T-helper 1 cell treated with Interleukin-12 subunit alpha and Interleukin-12 subunit beta and Interleukin-4 antibody, amounts not matched to agents 30 μg/mL and 1 μg/mL, for 36 hours (primary cell): ENCODE data around the gene RBM8A.
"Not testable (repeated sequence)": the region's sequence is repeated elsewhere in the genome, so short reads cannot be mapped to it uniquely, and the experiment has no call there.

Experiments
- H3K27ac Mint-ChIP-seq: one replicate; pipeline ENCODE4 v1.8.0; 2021; ENCODE audit warnings: mild to moderate bottlenecking, mixed read lengths
- H3K27me3 Mint-ChIP-seq: one replicate; pipeline ENCODE4 v1.8.0; 2021; ENCODE audit warnings: low read depth, mixed read lengths
- H3K36me3 Mint-ChIP-seq: one replicate; pipeline ENCODE4 v1.8.0; 2021; ENCODE audit warnings: low read depth, mixed read lengths
- H3K4me1 Mint-ChIP-seq: one replicate; pipeline ENCODE4 v1.8.0; 2021; ENCODE audit warnings: low read depth, mixed read lengths
- H3K4me3 Mint-ChIP-seq: one replicate; pipeline ENCODE4 v1.8.0; 2021; ENCODE audit warnings: mild to moderate bottlenecking, moderate library complexity, mixed read lengths
- H3K9me3 Mint-ChIP-seq: one replicate; pipeline ENCODE4 v1.8.0; 2021; ENCODE audit warnings: mixed read lengths

RBM8A gene

GRCh38 chr1:145944532-145944931 lies 17.2 kb upstream of the RBM8A start:
- Mint-ChIP-seq H3K4me3 (no peak overlapping the region), H3K27ac (no peak overlapping the region), H3K36me3 (peaks cover 18% of the 10 kb centered on the region), H3K27me3 (no peaks in the 10 kb centered on the region), H3K4me1 (peaks cover 2% of the 10 kb centered on the region), H3K9me3 (no peaks in the 10 kb centered on the region)

- Mint-ChIP-seq H3K4me3 (no peak overlapping the region), H3K36me3 (peaks cover 15% of the 10 kb centered on the region), H3K4me1 (peaks cover 2% of the 10 kb centered on the region), H3K9me3 (no peaks in the 10 kb centered on the region), H3K27me3 (no peaks in the 10 kb centered on the region), H3K27ac (no peak overlapping the region)
Measured at GRCh38 chr1:145942871-145943270, 15.6 kb upstream of the RBM8A start.

GRCh38 chr1:145942405-145942804 lies 15.1 kb upstream of the RBM8A start:
- H3K9me3 Mint-ChIP-seq: no peaks in the 10 kb centered on the region
- no peak overlapping the region for H3K4me3 Mint-ChIP-seq
- H3K27ac Mint-ChIP-seq: no peak overlapping the region

GRCh38 chr1:145937436-145937835 lies 10.2 kb upstream of the RBM8A start:
- Mint-ChIP-seq H3K27ac (no peak overlapping the region), H3K27me3 (no peaks in the 10 kb centered on the region), H3K4me1 (peaks cover 15% of the 10 kb centered on the region), H3K4me3 (no peak overlapping the region), H3K9me3 (no peaks in the 10 kb centered on the region), H3K36me3 (peaks cover 25% of the 10 kb centered on the region)

More at GRCh38 chr1:145942405-145942804, 15.1 kb upstream of the RBM8A start:
- Mint-ChIP-seq H3K27me3 (no peaks in the 10 kb centered on the region), H3K36me3 (peaks cover 15% of the 10 kb centered on the region), H3K4me1 (peaks cover 2% of the 10 kb centered on the region)

GRCh38 chr1:145936247-145936646 lies 9.0 kb upstream of the RBM8A start:
- peaks cover 21% of the 10 kb centered on the region for H3K36me3 Mint-ChIP-seq

GRCh38 chr1:145935708-145936107 lies 8.4 kb upstream of the RBM8A start:
- Mint-ChIP-seq H3K4me1 (peaks cover 21% of the 10 kb centered on the region), H3K36me3 (peaks cover 23% of the 10 kb centered on the region), H3K27ac (no peak overlapping the region), H3K27me3 (no peaks in the 10 kb centered on the region), H3K4me3 (no peak overlapping the region), H3K9me3 (no peaks in the 10 kb centered on the region)

More at GRCh38 chr1:145936247-145936646, 9.0 kb upstream of the RBM8A start:
- peaks cover 21% of the 10 kb centered on the region for H3K4me1 Mint-ChIP-seq
- H3K27me3 Mint-ChIP-seq: no peaks in the 10 kb centered on the region
- no peaks in the 10 kb centered on the region for H3K9me3 Mint-ChIP-seq
- H3K4me3 Mint-ChIP-seq: no peak overlapping the region
- H3K27ac Mint-ChIP-seq: no peak overlapping the region

- Mint-ChIP-seq H3K27ac (peak overlapping the region; percentile 54), H3K36me3 (peaks cover 24% of the 10 kb centered on the region), H3K4me1 (peaks cover 23% of the 10 kb centered on the region), H3K4me3 (peak overlapping the region; percentile 63)
- H3K27me3 Mint-ChIP-seq, H3K9me3 Mint-ChIP-seq: not testable (repeated sequence)
Measured at GRCh38 chr1:145932522-145933009, 5.3 kb upstream of the RBM8A start.

GRCh38 chr1:145927916-145928643 lies 796 bp upstream of the RBM8A start:
- peaks cover 5% of the 10 kb centered on the region for H3K36me3 Mint-ChIP-seq
- H3K27ac Mint-ChIP-seq: peak overlapping the region; percentile 18
- no peaks in the 10 kb centered on the region for H3K9me3 Mint-ChIP-seq
- H3K4me3 Mint-ChIP-seq: peak overlapping the region; percentile 68
- no peaks in the 10 kb centered on the region for H3K27me3 Mint-ChIP-seq
- H3K4me1 Mint-ChIP-seq: peaks cover 23% of the 10 kb centered on the region

- no peak overlapping the region for H3K27ac Mint-ChIP-seq
- no peak overlapping the region for H3K4me3 Mint-ChIP-seq
- no peaks in the 10 kb centered on the region for H3K9me3 Mint-ChIP-seq
- peaks cover 12% of the 10 kb centered on the region for H3K4me1 Mint-ChIP-seq
- peaks cover 4% of the 10 kb centered on the region for H3K36me3 Mint-ChIP-seq
- H3K27me3 Mint-ChIP-seq: no peaks in the 10 kb centered on the region
Measured at GRCh38 chr1:145926686-145927062, 610 bp downstream of the RBM8A start.

- H3K27ac Mint-ChIP-seq: no peak overlapping the region
- H3K27me3 Mint-ChIP-seq: no peaks in the 10 kb centered on the region
- H3K4me3 Mint-ChIP-seq: no peak overlapping the region
- peaks cover 10% of the 10 kb centered on the region for H3K36me3 Mint-ChIP-seq
- H3K4me1 Mint-ChIP-seq: peaks cover 28% of the 10 kb centered on the region
- H3K9me3 Mint-ChIP-seq: no peaks in the 10 kb centered on the region
Measured at GRCh38 chr1:145922266-145922665, 5.0 kb downstream of the RBM8A start.

GRCh38 chr1:145920297-145920696 lies 7.0 kb downstream of the RBM8A start:
- H3K4me1 Mint-ChIP-seq: peaks cover 26% of the 10 kb centered on the region
- H3K27ac Mint-ChIP-seq: peak overlapping the region; percentile 70
- not testable (repeated sequence) for H3K27me3 Mint-ChIP-seq, H3K9me3 Mint-ChIP-seq
- peaks cover 22% of the 10 kb centered on the region for H3K36me3 Mint-ChIP-seq
- H3K4me3 Mint-ChIP-seq: peak overlapping the region; percentile 75

GRCh38 chr1:145918992-145919939 lies 8.0 kb downstream of the RBM8A start:
- peak overlapping the region; percentile 91 for H3K27ac Mint-ChIP-seq
- no peaks in the 10 kb centered on the region for H3K27me3 Mint-ChIP-seq
- H3K4me3 Mint-ChIP-seq: peak overlapping the region; percentile 93
- H3K36me3 Mint-ChIP-seq: peaks cover 28% of the 10 kb centered on the region
- H3K4me1 Mint-ChIP-seq: peaks cover 26% of the 10 kb centered on the region
- H3K9me3 Mint-ChIP-seq: no peaks in the 10 kb centered on the region

- H3K9me3 Mint-ChIP-seq: no peaks in the 10 kb centered on the region
- H3K27ac Mint-ChIP-seq: peak within 1 kb of the TSS; percentile 91
- H3K27me3 Mint-ChIP-seq: no peaks in the 10 kb centered on the region
- peak within 1 kb of the TSS; percentile 93 for H3K4me3 Mint-ChIP-seq
- H3K36me3 Mint-ChIP-seq: peaks cover 34% of the 10 kb centered on the region
- H3K4me1 Mint-ChIP-seq: peaks cover 32% of the 10 kb centered on the region
Measured at GRCh38 chr1:145918144-145918991, 8.9 kb downstream of the RBM8A start, which contains the start of gene PEX11B. Gene PEX11B (minus strand): TSS chr1:145918717. CDS start chr1:145918688, 29 bp downstream.

- Mint-ChIP-seq H3K27me3 (no peaks in the 10 kb centered on the region), H3K9me3 (no peaks in the 10 kb centered on the region), H3K4me1 (peaks cover 33% of the 10 kb centered on the region), H3K27ac (peak overlapping the region; percentile 91), H3K36me3 (peaks cover 34% of the 10 kb centered on the region), H3K4me3 (peak overlapping the region; percentile 93)
Measured at GRCh38 chr1:145917595-145917994, 9.7 kb downstream of the RBM8A start.
